HG03045 (cell line): ENCODE data around the gene PTP4A2.
"Not testable (repeated sequence)": the region's sequence is repeated elsewhere in the genome, so short reads cannot be mapped to it uniquely, and the experiment has no call there.

Experiments
- ATAC-seq: cut with Tn5 transposase; IDR thresholded peaks from one replicate; pipeline ENCODE4 v1.9.1; 2021; ENCODE audit warnings: mild to moderate bottlenecking, moderate library complexity; ENCODE audit not compliant: unreplicated experiment

Gene PTP4A2

GRCh38 chr1:31951276-31951675, 13.1 kb upstream of the PTP4A2 start:
- no peak for ATAC-seq

- ATAC-seq: no peak
These were observed 11.7 kb upstream of the PTP4A2 start for GRCh38 chr1:31949862-31950261.

GRCh38 chr1:31945677-31946076, 7.5 kb upstream of the PTP4A2 start:
- ATAC-seq: not testable (repeated sequence)

GRCh38 chr1:31944205-31945089, 6.3 kb upstream of the PTP4A2 start:
- peak; percentile 76 for ATAC-seq

GRCh38 chr1:31943546-31944184, 5.5 kb upstream of the PTP4A2 start:
- ATAC-seq: no peak

GRCh38 chr1:31942061-31942460, 3.9 kb upstream of the PTP4A2 start:
- not testable (repeated sequence) for ATAC-seq

- ATAC-seq: no peak
These were observed 1.5 kb upstream of the PTP4A2 start for GRCh38 chr1:31939484-31940329.

- ATAC-seq: peak; percentile 31
These were observed 626 bp downstream of the PTP4A2 start for GRCh38 chr1:31937300-31938183.

GRCh38 chr1:31936981-31937299, 1.2 kb downstream of the PTP4A2 start:
- no peak for ATAC-seq

- no peak for ATAC-seq
These were observed 1.7 kb downstream of the PTP4A2 start for GRCh38 chr1:31936278-31936980.

GRCh38 chr1:31934706-31935629, 3.2 kb downstream of the PTP4A2 start:
- ATAC-seq: no peak

GRCh38 chr1:31932491-31933316, 5.5 kb downstream of the PTP4A2 start:
- ATAC-seq: no peak

GRCh38 chr1:31931593-31932225, 6.5 kb downstream of the PTP4A2 start:
- no peak for ATAC-seq

- no peak for ATAC-seq
These were observed 7.2 kb downstream of the PTP4A2 start for GRCh38 chr1:31930836-31931592.

GRCh38 chr1:31927661-31927980, 10.5 kb downstream of the PTP4A2 start:
- no peak for ATAC-seq

GRCh38 chr1:31926853-31927660, 11.1 kb downstream of the PTP4A2 start:
- ATAC-seq: no peak
